ENCODE data around the gene NPHP4.
A peak's percentile ranks its signal among the peaks of the same experiment; 100 is the strongest.

NPHP4 gene

GRCh38 chr1:6027591-6027990 lies 35.4 kb upstream of the NPHP4 start:
- Histone ChIP-seq H3K27ac (no peak overlapping the region), H3K27me3 (replicated peaks) (peaks cover 27% of the 10 kb centered on the region), H3K4me3 (ENCODE audit: low read depth, low read length) (no peak overlapping the region), H3K36me3 (replicated peaks) (no peaks in the 10 kb centered on the region)
- no peak for TF ChIP-seq CTCF (IDR thresholded peaks at IDR 0.05; ENCODE audit: low read depth, low read length, missing control alignments)
- in situ Hi-C loops (cut with HindIII; ENCODE audit: low pct_ligation_motif_present, low sequenced_read_pairs) = no loop called here
- DNase-seq = no peak

- H3K36me3 ChIP-seq (replicated peaks) = no peaks in the 10 kb centered on the region
- no peak for TF ChIP-seq CTCF (IDR thresholded peaks at IDR 0.05; ENCODE audit: low read depth, low read length, missing control alignments)
- no peak overlapping the region for H3K27ac ChIP-seq
- H3K27me3 ChIP-seq (replicated peaks) = peaks cover 27% of the 10 kb centered on the region
- in situ Hi-C loops (cut with HindIII; ENCODE audit: low pct_ligation_motif_present, low sequenced_read_pairs) = no loop called here
- DNase-seq = peak; percentile 12
- H3K4me3 ChIP-seq (ENCODE audit: low read depth, low read length) = no peak overlapping the region
Observed at GRCh38 chr1:6026095-6026809, 34.0 kb upstream of the NPHP4 start.

GRCh38 chr1:6025269-6026094 lies 33.3 kb upstream of the NPHP4 start:
- Histone ChIP-seq H3K36me3 (replicated peaks) (no peaks in the 10 kb centered on the region), H3K27me3 (replicated peaks) (peaks cover 27% of the 10 kb centered on the region), H3K27ac (no peak overlapping the region), H3K4me3 (ENCODE audit: low read depth, low read length) (no peak overlapping the region)
- TF ChIP-seq CTCF (IDR thresholded peaks at IDR 0.05; ENCODE audit: low read depth, low read length, missing control alignments) = no peak
- in situ Hi-C loops (cut with HindIII; ENCODE audit: low pct_ligation_motif_present, low sequenced_read_pairs) = no loop called here
- no peak for DNase-seq

GRCh38 chr1:6024376-6024775 lies 32.2 kb upstream of the NPHP4 start:
- DNase-seq = no peak
- in situ Hi-C loops (cut with HindIII; ENCODE audit: low pct_ligation_motif_present, low sequenced_read_pairs) = no loop called here
- Histone ChIP-seq H3K27ac (no peak overlapping the region), H3K4me3 (ENCODE audit: low read depth, low read length) (no peak overlapping the region), H3K27me3 (replicated peaks) (peaks cover 27% of the 10 kb centered on the region), H3K36me3 (replicated peaks) (no peaks in the 10 kb centered on the region)
- TF ChIP-seq CTCF (IDR thresholded peaks at IDR 0.05; ENCODE audit: low read depth, low read length, missing control alignments) = no peak

- in situ Hi-C loops (cut with HindIII; ENCODE audit: low pct_ligation_motif_present, low sequenced_read_pairs) = no loop called here
- DNase-seq = no peak
- H3K36me3 ChIP-seq (replicated peaks) = no peaks in the 10 kb centered on the region
- no peak overlapping the region for H3K4me3 ChIP-seq (ENCODE audit: low read depth, low read length)
- H3K27ac ChIP-seq = no peak overlapping the region
- H3K27me3 ChIP-seq (replicated peaks) = peaks cover 27% of the 10 kb centered on the region
- no peak for TF ChIP-seq CTCF (IDR thresholded peaks at IDR 0.05; ENCODE audit: low read depth, low read length, missing control alignments)
Observed at GRCh38 chr1:6023346-6023745, 31.1 kb upstream of the NPHP4 start.

All from brain microvascular endothelial cell (primary cell).